Activated T-helper 1 cell treated with Interleukin-2 at 50 U/mL for 16 hours (primary cell): ENCODE data around the gene LAMTOR3.
"Not testable (repeated sequence)": the region's sequence is repeated elsewhere in the genome, so short reads cannot be mapped to it uniquely, and the experiment has no call there.

ENCODE experiments used
- DNase-seq: peaks from one replicate; pipeline ENCODE4 v3.0.0-alpha.2; 2020; ENCODE audit warnings: low read depth

Gene LAMTOR3

GRCh38 chr4:99830051-99830450 is 64.2 kb downstream of the LAMTOR3 start:
- DNase-seq = not testable (repeated sequence)

- no peak for DNase-seq
Observed at GRCh38 chr4:99828477-99828876, 65.8 kb downstream of the LAMTOR3 start.
